Astrocyte of the spinal cord (primary cell): ENCODE measurements around the gene ABHD14A.

Source experiments
- DNase-seq: peaks from one replicate; pipeline ENCODE4 v3.0.0; 2011; ENCODE audit warnings: low read depth, low spot score
- H3K4me3 ChIP-seq: 2 replicates; pipeline ENCODE4 v1.5.1; 2011; ENCODE audit warnings: low read depth, mild to moderate bottlenecking, low read length, moderate library complexity
- CTCF ChIP-seq: IDR thresholded peaks from 2 replicates; pipeline ENCODE4 v1.5.1; 2012; ENCODE audit warnings: low read depth, mild to moderate bottlenecking, low read length, inconsistent platforms
- in situ Hi-C: cut with HindIII; loops from 2 replicates; pipeline ENCODE4 v1.10.0; 2017; ENCODE audit warnings: low sequenced_read_pairs

The ABHD14A gene

DNA sequence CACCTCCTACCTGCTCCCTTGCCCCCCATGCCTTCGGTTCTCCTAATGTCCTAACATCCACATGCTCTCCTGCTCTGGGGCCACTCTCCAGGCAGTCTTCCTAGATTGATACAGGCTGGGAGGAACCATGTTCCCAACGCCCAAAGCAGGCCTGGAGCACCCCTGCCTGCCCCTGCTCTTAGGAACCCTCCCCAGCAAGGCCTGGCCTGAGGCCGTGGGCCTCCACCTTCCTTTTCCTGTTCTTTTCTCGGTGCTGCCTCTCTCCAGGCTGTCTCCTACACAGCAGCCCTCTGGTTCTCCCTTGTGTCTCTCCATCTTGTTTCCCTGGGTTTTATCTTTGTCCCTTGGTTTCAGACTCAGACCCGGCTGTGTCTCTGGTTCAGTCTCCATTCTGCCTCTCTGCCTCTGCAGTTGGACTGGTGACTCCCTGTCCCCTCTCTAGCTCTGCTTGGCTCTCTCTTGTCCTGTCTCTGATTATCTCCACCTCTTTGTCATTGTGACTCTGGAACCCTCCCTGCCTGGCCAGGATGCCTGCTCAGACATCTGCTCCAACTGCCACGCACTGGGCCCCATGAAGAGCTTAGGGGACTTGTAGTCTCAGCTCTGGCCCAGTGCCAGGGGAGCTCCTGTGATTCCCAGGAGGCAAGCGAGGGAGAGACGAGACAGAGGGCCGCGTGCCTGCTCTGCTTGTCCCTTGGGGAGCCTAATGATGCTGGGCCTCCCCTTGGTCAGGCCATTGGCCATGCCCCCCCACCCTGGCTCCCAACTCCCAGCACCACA lies 46.8 kb downstream of the ABHD14A start:
- DNase-seq = no peak
- TF ChIP-seq CTCF = no peak
- in situ Hi-C loops = no loop called here
- H3K4me3 ChIP-seq = no peak overlapping the region

DNA sequence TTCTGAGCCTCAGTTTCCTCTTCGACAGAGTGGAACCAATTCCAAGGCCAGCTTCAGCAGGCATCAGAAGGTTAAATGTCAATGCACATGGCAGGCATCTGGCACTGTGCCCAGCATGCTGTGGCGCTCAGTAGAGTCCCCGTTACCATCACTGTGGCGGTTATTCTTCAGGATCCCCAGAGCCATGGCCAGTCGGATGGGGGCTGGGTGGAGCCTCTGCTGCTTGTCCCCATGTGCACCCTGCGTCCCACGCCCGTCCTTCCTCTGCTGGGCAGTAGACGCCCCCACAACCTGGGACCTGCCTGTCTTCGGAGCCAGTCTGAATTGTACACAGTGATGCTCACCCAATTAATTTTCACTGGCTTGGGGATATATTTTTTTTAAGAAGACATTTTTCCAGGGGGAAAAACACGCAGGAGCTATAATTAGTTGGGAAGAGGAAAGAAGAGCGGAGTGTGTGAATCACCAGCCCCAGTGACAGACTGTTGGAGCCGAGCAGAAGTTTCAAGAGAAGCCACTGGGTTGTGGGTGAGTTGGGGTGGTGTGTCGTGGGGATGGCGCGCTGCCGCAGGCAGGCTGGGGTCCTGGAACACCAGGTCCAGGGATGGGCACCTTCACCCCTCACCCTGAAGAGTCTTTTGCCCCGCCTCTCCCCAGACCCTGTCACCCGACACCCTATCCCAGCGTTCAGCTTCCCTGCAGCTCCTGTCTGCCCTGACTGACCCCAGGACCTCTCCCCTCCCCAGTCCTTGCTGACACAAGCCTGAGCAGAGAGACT lies 47.6 kb downstream of the ABHD14A start:
- no peak overlapping the region for H3K4me3 ChIP-seq
- in situ Hi-C loops = no loop called here
- DNase-seq = no peak
- TF ChIP-seq CTCF = no peak

DNA sequence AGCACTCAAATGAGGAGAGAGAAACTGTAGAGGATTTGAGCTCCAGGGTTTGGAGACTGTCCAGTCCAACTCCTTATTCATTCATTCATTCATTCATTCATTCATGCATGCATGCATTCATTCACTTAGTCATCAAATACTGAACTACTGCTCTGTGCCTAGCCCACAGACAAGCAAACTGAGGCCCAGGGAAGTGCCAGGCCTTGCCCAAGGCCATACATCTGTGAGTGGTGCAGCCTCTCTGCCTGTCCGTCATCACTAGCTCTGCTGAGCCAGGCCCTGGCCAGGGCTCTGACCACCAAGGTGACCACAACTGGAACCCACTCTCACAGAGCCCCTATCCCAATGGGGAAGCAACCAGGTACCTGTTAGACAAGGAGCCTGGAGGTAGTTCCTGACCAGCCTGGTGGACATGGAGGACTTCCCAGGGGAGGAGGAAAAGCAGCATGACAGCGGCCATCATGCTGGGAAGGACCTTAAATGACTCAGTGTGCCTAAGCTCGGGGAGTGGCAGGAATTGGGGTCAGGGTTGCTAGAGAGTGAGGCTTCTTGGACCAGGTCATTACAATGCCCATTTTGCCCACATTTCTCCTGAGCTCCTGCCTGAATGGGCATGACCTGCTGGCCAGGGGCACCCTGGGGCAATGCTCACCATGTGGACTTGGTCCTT lies 48.4 kb downstream of the ABHD14A start:
- H3K4me3 ChIP-seq = no peak overlapping the region
- in situ Hi-C loops = no loop called here
- no peak for TF ChIP-seq CTCF
- DNase-seq = no peak

DNA sequence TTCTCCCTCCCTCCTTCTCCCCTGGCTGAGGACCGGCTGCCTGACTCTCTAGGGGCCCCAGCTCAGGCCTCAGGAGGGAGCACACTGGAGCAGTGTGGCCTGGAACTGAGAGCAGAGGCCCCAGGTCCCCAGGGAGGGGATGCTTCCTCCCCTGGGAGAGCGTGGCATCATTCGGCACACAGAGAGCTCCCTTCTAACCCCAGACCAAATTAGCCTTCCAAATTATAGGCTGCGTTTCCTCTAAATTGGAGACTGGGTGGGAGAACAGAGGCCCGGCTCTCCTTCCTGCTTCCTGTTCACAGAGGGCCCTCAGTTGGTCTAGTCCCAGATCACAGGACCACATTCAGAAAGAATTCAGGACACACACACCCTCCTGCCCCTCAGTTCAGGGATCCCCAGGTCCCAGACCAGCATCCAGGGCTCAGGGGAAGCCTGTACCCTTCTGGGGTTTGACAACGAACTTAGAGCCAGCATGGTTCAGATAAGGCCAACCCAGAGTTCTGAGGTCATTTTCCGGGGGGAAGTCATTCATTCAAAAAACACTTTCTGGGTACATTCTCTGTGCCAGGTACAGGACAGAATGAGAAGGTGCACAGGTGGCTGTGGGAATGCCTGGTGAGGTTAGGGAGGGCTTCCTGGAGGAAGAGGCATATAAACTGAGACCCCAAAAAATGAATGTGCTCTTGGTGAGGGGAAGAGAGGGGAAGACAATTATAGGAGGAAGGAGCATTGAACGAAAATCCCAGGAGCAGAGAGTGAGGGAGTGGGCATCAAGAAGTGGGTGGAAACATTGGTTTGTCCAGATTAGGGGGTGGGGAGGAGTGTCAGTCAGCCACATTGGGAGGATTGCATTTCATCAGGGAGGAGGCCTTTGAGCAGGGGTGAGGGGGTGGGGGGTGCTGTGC lies 49.2 kb downstream of the ABHD14A start:
- no peak overlapping the region for H3K4me3 ChIP-seq
- DNase-seq = no peak
- no peak for TF ChIP-seq CTCF
- in situ Hi-C loops = no loop called here

- DNase-seq = no peak
- in situ Hi-C loops = no loop called here
- no peak for TF ChIP-seq CTCF
- no peak overlapping the region for H3K4me3 ChIP-seq
These were observed 50.0 kb downstream of the ABHD14A start for GRCh38 chr3:52024765-52025452.
